ENCODE results near the gene ZNF710. TPM values are rescaled to one million over a fixed set of nuclear protein-coding genes. Genes with fewer than 3 reads are reported as not detected.

ZNF710 gene
- total RNA-seq, 2 experiments from 2014 or later = 15.4 to 16.7 TPM

GRCh38 chr15:90039996-90040395, 38.9 kb downstream of the ZNF710 start:
- Mint-ChIP-seq H3K27me3 (no peaks in the 10 kb centered on the region), H3K27ac (no peak overlapping the region), H3K4me3 (no peak overlapping the region), H3K4me1 (peaks cover 39% of the 10 kb centered on the region), H3K36me3 (peaks cover 5% of the 10 kb centered on the region), H3K9me3 (no peaks in the 10 kb centered on the region)
- DNase-seq (no peak), ATAC-seq (ENCODE audit: low read depth) (no peak)
- POLR2A ChIA-PET = no interaction called here

GRCh38 chr15:90040618-90041017, 39.5 kb downstream of the ZNF710 start:
- no peaks in the 10 kb centered on the region for H3K9me3 Mint-ChIP-seq
- peaks cover 34% of the 10 kb centered on the region for H3K4me1 Mint-ChIP-seq
- H3K27me3 Mint-ChIP-seq = no peaks in the 10 kb centered on the region
- no peak overlapping the region for H3K27ac Mint-ChIP-seq
- ATAC-seq (ENCODE audit: low read depth) = no peak
- POLR2A ChIA-PET = no interaction called here
- no peak for DNase-seq
- no peak overlapping the region for H3K4me3 Mint-ChIP-seq
- H3K36me3 Mint-ChIP-seq = peaks cover 5% of the 10 kb centered on the region

- DNase-seq (no peak), ATAC-seq (ENCODE audit: low read depth) (no peak)
- Mint-ChIP-seq H3K4me1 (peaks cover 23% of the 10 kb centered on the region), H3K36me3 (peaks cover 5% of the 10 kb centered on the region), H3K4me3 (no peak overlapping the region), H3K9me3 (no peaks in the 10 kb centered on the region), H3K27me3 (no peaks in the 10 kb centered on the region), H3K27ac (no peak overlapping the region)
- POLR2A ChIA-PET = no interaction called here
Observed at GRCh38 chr15:90042356-90042755, 41.2 kb downstream of the ZNF710 start.

- Mint-ChIP-seq H3K36me3 (peaks cover 5% of the 10 kb centered on the region), H3K27me3 (no peaks in the 10 kb centered on the region), H3K27ac (no peak overlapping the region), H3K9me3 (no peaks in the 10 kb centered on the region), H3K4me3 (no peak overlapping the region), H3K4me1 (peaks cover 17% of the 10 kb centered on the region)
- ATAC-seq (ENCODE audit: low read depth) (no peak), DNase-seq (no peak)
- POLR2A ChIA-PET = no interaction called here
Observed at GRCh38 chr15:90042766-90043529, 41.8 kb downstream of the ZNF710 start.

- no peaks in the 10 kb centered on the region for H3K9me3 Mint-ChIP-seq
- H3K36me3 Mint-ChIP-seq = peaks cover 3% of the 10 kb centered on the region
- peaks cover 11% of the 10 kb centered on the region for H3K4me1 Mint-ChIP-seq
- DNase-seq = no peak
- peak overlapping the region; percentile 23 for H3K27ac Mint-ChIP-seq
- POLR2A ChIA-PET = no interaction called here
- H3K4me3 Mint-ChIP-seq = no peak overlapping the region
- no peak for ATAC-seq (ENCODE audit: low read depth)
- no peaks in the 10 kb centered on the region for H3K27me3 Mint-ChIP-seq
Observed at GRCh38 chr15:90043530-90044010, 42.4 kb downstream of the ZNF710 start.

GRCh38 chr15:90044191-90044590, 43.1 kb downstream of the ZNF710 start:
- ATAC-seq (ENCODE audit: low read depth) (no peak), DNase-seq (no peak)
- no peak overlapping the region for H3K27ac Mint-ChIP-seq
- peaks cover 3% of the 10 kb centered on the region for H3K36me3 Mint-ChIP-seq
- H3K4me1 Mint-ChIP-seq = peaks cover 9% of the 10 kb centered on the region
- no peaks in the 10 kb centered on the region for H3K9me3 Mint-ChIP-seq
- no peak overlapping the region for H3K4me3 Mint-ChIP-seq
- POLR2A ChIA-PET = no interaction called here
- H3K27me3 Mint-ChIP-seq = no peaks in the 10 kb centered on the region

- H3K4me3 Mint-ChIP-seq = no peak overlapping the region
- peaks cover 6% of the 10 kb centered on the region for H3K4me1 Mint-ChIP-seq
- ATAC-seq (ENCODE audit: low read depth) (no peak), DNase-seq (no peak)
- peak overlapping the region; percentile 1 for H3K27ac Mint-ChIP-seq
- no peaks in the 10 kb centered on the region for H3K27me3 Mint-ChIP-seq
- H3K36me3 Mint-ChIP-seq = no peaks in the 10 kb centered on the region
- POLR2A ChIA-PET = no interaction called here
- H3K9me3 Mint-ChIP-seq = no peaks in the 10 kb centered on the region
Observed at GRCh38 chr15:90044916-90045371, 43.8 kb downstream of the ZNF710 start.

- POLR2A ChIA-PET = no interaction called here
Observed at GRCh38 chr15:90046289-90046688, 45.2 kb downstream of the ZNF710 start.

GRCh38 chr15:90046911-90047392, 45.8 kb downstream of the ZNF710 start:
- ATAC-seq (ENCODE audit: low read depth) (no peak), DNase-seq (no peak)
- Mint-ChIP-seq H3K36me3 (no peaks in the 10 kb centered on the region), H3K27me3 (no peaks in the 10 kb centered on the region), H3K27ac (no peak overlapping the region), H3K4me1 (peaks cover 2% of the 10 kb centered on the region), H3K9me3 (no peaks in the 10 kb centered on the region), H3K4me3 (no peak overlapping the region)
- POLR2A ChIA-PET = no interaction called here

More at GRCh38 chr15:90046289-90046688, 45.2 kb downstream of the ZNF710 start:
- Mint-ChIP-seq H3K9me3 (no peaks in the 10 kb centered on the region), H3K36me3 (no peaks in the 10 kb centered on the region), H3K4me1 (peaks cover 4% of the 10 kb centered on the region), H3K27me3 (no peaks in the 10 kb centered on the region), H3K4me3 (no peak overlapping the region), H3K27ac (no peak overlapping the region)
- ATAC-seq (ENCODE audit: low read depth) (no peak), DNase-seq (no peak)

- Mint-ChIP-seq H3K36me3 (no peaks in the 10 kb centered on the region), H3K4me1 (peaks cover 2% of the 10 kb centered on the region), H3K27ac (no peak overlapping the region), H3K27me3 (no peaks in the 10 kb centered on the region), H3K4me3 (no peak overlapping the region), H3K9me3 (no peaks in the 10 kb centered on the region)
- ATAC-seq (ENCODE audit: low read depth) = no peak
- DNase-seq = no peak
- POLR2A ChIA-PET = interaction anchor here (0.7 kb wide), 1 partner anchor 14 kb away, joined by 3 read pairs; no protein-coding TSS in a partner anchor
Observed at GRCh38 chr15:90047956-90048575, 46.9 kb downstream of the ZNF710 start.

- H3K36me3 Mint-ChIP-seq = no peaks in the 10 kb centered on the region
- no peak overlapping the region for H3K4me3 Mint-ChIP-seq
- DNase-seq (no peak), ATAC-seq (ENCODE audit: low read depth) (no peak)
- H3K27me3 Mint-ChIP-seq = no peaks in the 10 kb centered on the region
- H3K4me1 Mint-ChIP-seq = peaks cover 3% of the 10 kb centered on the region
- H3K27ac Mint-ChIP-seq = no peak overlapping the region
- POLR2A ChIA-PET = no interaction called here
- H3K9me3 Mint-ChIP-seq = no peaks in the 10 kb centered on the region
Observed at GRCh38 chr15:90049030-90049429, 47.9 kb downstream of the ZNF710 start.

GRCh38 chr15:90049666-90050604, 48.8 kb downstream of the ZNF710 start:
- POLR2A ChIA-PET = no interaction called here
- DNase-seq (no peak), ATAC-seq (ENCODE audit: low read depth) (no peak)
- Mint-ChIP-seq H3K9me3 (no peaks in the 10 kb centered on the region), H3K36me3 (no peaks in the 10 kb centered on the region), H3K4me3 (no peak overlapping the region), H3K27ac (peak overlapping the region; percentile 30), H3K27me3 (no peaks in the 10 kb centered on the region), H3K4me1 (peaks cover 4% of the 10 kb centered on the region)

GRCh38 chr15:90051874-90052273, 50.8 kb downstream of the ZNF710 start:
- no peaks in the 10 kb centered on the region for H3K27me3 Mint-ChIP-seq

More at GRCh38 chr15:90051874-90052273, 50.8 kb downstream of the ZNF710 start:
- DNase-seq (no peak), ATAC-seq (ENCODE audit: low read depth) (no peak)
- no peaks in the 10 kb centered on the region for H3K9me3 Mint-ChIP-seq
- POLR2A ChIA-PET = interaction anchor here (0.6 kb wide), 1 partner anchor 22 kb away, joined by 6 read pairs; no protein-coding TSS in a partner anchor
- no peak overlapping the region for H3K27ac Mint-ChIP-seq
- H3K36me3 Mint-ChIP-seq = peaks cover 2% of the 10 kb centered on the region
- peaks cover 4% of the 10 kb centered on the region for H3K4me1 Mint-ChIP-seq
- H3K4me3 Mint-ChIP-seq = no peak overlapping the region
